ENCODE results near the gene HIGD2A.

GRCh38 chr5:176420972-176421544 is 32.5 kb downstream of the HIGD2A start:
- TF ChIP-seq, protein P1, sequence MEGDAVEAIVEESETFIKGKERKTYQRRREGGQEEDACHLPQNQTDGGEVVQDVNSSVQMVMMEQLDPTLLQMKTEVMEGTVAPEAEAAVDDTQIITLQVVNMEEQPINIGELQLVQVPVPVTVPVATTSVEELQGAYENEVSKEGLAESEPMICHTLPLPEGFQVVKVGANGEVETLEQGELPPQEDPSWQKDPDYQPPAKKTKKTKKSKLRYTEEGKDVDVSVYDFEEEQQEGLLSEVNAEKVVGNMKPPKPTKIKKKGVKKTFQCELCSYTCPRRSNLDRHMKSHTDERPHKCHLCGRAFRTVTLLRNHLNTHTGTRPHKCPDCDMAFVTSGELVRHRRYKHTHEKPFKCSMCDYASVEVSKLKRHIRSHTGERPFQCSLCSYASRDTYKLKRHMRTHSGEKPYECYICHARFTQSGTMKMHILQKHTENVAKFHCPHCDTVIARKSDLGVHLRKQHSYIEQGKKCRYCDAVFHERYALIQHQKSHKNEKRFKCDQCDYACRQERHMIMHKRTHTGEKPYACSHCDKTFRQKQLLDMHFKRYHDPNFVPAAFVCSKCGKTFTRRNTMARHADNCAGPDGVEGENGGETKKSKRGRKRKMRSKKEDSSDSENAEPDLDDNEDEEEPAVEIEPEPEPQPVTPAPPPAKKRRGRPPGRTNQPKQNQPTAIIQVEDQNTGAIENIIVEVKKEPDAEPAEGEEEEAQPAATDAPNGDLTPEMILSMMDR (IDR thresholded peaks at IDR 0.05) = no peak
- TF ChIP-seq POLR2A (IDR thresholded peaks at IDR 0.05) = no peak
